ENCODE results near the gene LRRC58.
"Not testable (repeated sequence)": the region's sequence is repeated elsewhere in the genome, so short reads cannot be mapped to it uniquely, and the experiment has no call there.

DNA sequence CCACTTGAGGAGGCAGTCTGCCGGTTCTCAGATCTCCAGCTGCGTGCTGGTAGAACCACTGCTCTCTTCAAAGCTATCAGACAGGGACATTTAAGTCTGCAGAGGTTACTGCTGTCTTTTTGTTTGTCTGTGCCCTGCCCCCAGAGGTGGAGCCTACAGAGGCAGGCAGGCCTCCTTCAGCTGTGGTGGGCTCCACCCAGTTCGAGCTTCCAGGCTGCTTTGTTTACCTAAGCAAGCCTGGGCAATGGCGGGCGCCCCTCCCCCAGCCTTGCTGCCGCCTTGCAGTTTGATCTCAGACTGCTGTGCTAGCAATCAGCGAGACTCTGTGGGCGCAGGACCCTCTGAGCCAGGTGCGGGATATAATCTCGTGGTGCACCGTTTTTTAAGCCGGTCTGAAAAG lies 28.8 kb upstream of the LRRC58 start:
- not testable (repeated sequence) for TF ChIP-seq REST (IDR thresholded peaks at IDR 0.05; ENCODE audit: low read depth); ZNF274 (IDR thresholded peaks at IDR 0.05; ENCODE audit: low read depth, low read length); CTCF (IDR thresholded peaks at IDR 0.05 in 2 of 3, conservative IDR thresholded peaks at IDR 0.05 in 1 of 3; ENCODE audit: borderline replicate concordance in 1 of 3, insufficient read depth in 1 of 3, low read depth in 2 of 3, low read length in 2 of 3); ZFX (IDR thresholded peaks at IDR 0.05); EZH2 (IDR thresholded peaks at IDR 0.05); JUND (IDR thresholded peaks at IDR 0.05); SP1 (IDR thresholded peaks at IDR 0.05; ENCODE audit: low read depth); POLR2AphosphoS5 (IDR thresholded peaks at IDR 0.05; ENCODE audit: low read depth, low read length); CEBPB (IDR thresholded peaks at IDR 0.05; ENCODE audit: low read depth); YY1 (IDR thresholded peaks at IDR 0.05; ENCODE audit: extremely low read depth, insufficient replicate concordance, low read depth, low read length); POLR2A (IDR thresholded peaks at IDR 0.05; ENCODE audit: borderline replicate concordance, extremely low read depth, insufficient read depth, insufficient read length)
- TF ChIP-seq, protein P1, sequence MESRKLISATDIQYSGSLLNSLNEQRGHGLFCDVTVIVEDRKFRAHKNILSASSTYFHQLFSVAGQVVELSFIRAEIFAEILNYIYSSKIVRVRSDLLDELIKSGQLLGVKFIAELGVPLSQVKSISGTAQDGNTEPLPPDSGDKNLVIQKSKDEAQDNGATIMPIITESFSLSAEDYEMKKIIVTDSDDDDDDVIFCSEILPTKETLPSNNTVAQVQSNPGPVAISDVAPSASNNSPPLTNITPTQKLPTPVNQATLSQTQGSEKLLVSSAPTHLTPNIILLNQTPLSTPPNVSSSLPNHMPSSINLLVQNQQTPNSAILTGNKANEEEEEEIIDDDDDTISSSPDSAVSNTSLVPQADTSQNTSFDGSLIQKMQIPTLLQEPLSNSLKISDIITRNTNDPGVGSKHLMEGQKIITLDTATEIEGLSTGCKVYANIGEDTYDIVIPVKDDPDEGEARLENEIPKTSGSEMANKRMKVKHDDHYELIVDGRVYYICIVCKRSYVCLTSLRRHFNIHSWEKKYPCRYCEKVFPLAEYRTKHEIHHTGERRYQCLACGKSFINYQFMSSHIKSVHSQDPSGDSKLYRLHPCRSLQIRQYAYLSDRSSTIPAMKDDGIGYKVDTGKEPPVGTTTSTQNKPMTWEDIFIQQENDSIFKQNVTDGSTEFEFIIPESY (IDR thresholded peaks at IDR 0.05; ENCODE audit: extremely low read depth, insufficient replicate concordance, low read length), result not testable (repeated sequence)

All from HCT116 (cell line).